ENCODE measurements around the gene SMYD2. TPM values are rescaled to one million over a fixed set of nuclear protein-coding genes. Genes with fewer than 3 reads are reported as not detected.
A peak's percentile ranks its signal among the peaks of the same experiment; 100 is the strongest.

SMYD2 gene
- total and polyA plus RNA-seq, 10 of the 15 experiments (the other 5 are each of a cell fraction or from before 2014, with no cell fraction given), result 8.3 to 55.7 (median 26.4) TPM

- Histone ChIP-seq H3K27ac (ENCODE audit: control insufficient read depth, insufficient read depth) (no peak overlapping the region), H3K4me3 (no peak overlapping the region), H3K36me3 (ENCODE audit: control insufficient read depth in 2 of 2, insufficient read depth in 2 of 2, low read length in 1 of 2) (no peaks in the 10 kb centered on the region), H3K9me3 (replicated peaks; ENCODE audit: control insufficient read depth, insufficient read depth, low read length) (no peaks in the 10 kb centered on the region), H3K4me2 (ENCODE audit: control insufficient read depth, insufficient read depth) (no peak overlapping the region), H2AFZ (ENCODE audit: control insufficient read depth, low read depth, low read length) (no peak overlapping the region), H3K4me1 (ENCODE audit: control insufficient read depth, insufficient read depth, low read length) (no peaks in the 10 kb centered on the region), H4K20me1 (ENCODE audit: control insufficient read depth, insufficient read depth) (no peaks in the 10 kb centered on the region), H3K79me2 (ENCODE audit: control insufficient read depth, insufficient read depth, low read length) (no peaks in the 10 kb centered on the region), H3K27me3 (replicated peaks in 1 of 2; ENCODE audit: control insufficient read depth in 2 of 2, insufficient read depth in 2 of 2, low read length in 1 of 2) (peaks cover 0 to 2% of the 10 kb centered on the region in 2 experiments; a peak in 1 of 4 replicates), H3K9ac (ENCODE audit: control insufficient read depth, insufficient read depth, low read length) (no peak overlapping the region)
- intact Hi-C loops (cut with micrococcal nuclease; ENCODE audit: unreplicated experiment), result no loop called here
- DNase-seq (ENCODE audit: low read depth, low spot score), result no peak
- SMC1A ChIA-PET (ENCODE audit: uncharacterized antibody, unreplicated experiment), result interaction anchor here (0.8 to 2.1 kb wide), 5 partner anchors 10 to 94 kb away, joined by 3 to 7 read pairs (median 3); no protein-coding TSS in a partner anchor
- FAIRE-seq, result no peak
- in situ Hi-C loops (cut with MboI), result no loop called here
- POLR2A ChIA-PET, result no interaction called here
- WGBS (ENCODE audit: insufficient coverage, insufficient replicate concordance, low lambda C conversion rate, missing lambda C conversion rate), result 11% methylated on average over 4 of the region's 4 CpGs
- TSS peak; percentile 28 for BruUV-seq (replicated peaks)
- ATAC-seq, result no peak
- TF ChIP-seq EED (IDR thresholded peaks at IDR 0.05; ENCODE audit: low read depth) (no peak), CHD2 (IDR thresholded peaks at IDR 0.05; ENCODE audit: borderline replicate concordance, low read depth, low read length) (no peak), ZNF592 (IDR thresholded peaks at IDR 0.05) (no peak)
- RAD21 ChIA-PET (ENCODE audit: unreplicated experiment), result interaction anchor here (0.7 to 1.6 kb wide), 2 partner anchors 17 to 21 kb away, joined by 3 read pairs; no protein-coding TSS in a partner anchor
- CTCF ChIA-PET, result interaction anchor here (0.7 to 2.8 kb wide), 6 partner anchors 8 to 230 kb away, joined by 3 to 20 read pairs (median 4); no protein-coding TSS in a partner anchor
Measured at GRCh38 chr1:214354440-214355148, 73.6 kb downstream of the SMYD2 start.

Data from GM12878 (cell line).